Measurements from ENCODE around the gene EXPH5. TPM values are rescaled to one million over a fixed set of nuclear protein-coding genes. Genes with fewer than 3 reads are reported as not detected.
A peak's percentile ranks its signal among the peaks of the same experiment; 100 is the strongest.

The EXPH5 gene
- total RNA-seq, 2 experiments from 2014 or later: 1.9 to 2.1 TPM

- Mint-ChIP-seq H3K27me3 (ENCODE audit: low read depth) (peaks cover 14% of the 10 kb centered on the region), H3K4me3 (no peak overlapping the region), H3K9me3 (ENCODE audit: insufficient read depth) (no peaks in the 10 kb centered on the region), H3K27ac (no peak overlapping the region), H3K36me3 (ENCODE audit: low read depth) (no peaks in the 10 kb centered on the region), H3K4me1 (ENCODE audit: low read depth) (no peaks in the 10 kb centered on the region)
- no peak for DNase-seq
- ChIA-PET CTCF (no interaction called here), POLR2A (no interaction called here)
- ATAC-seq: no peak
Observed at GRCh38 chr11:108580645-108581044, 12.9 kb downstream of the EXPH5 start.

- DNase-seq (no peak), ATAC-seq (no peak)
- no peaks in the 10 kb centered on the region for H3K9me3 Mint-ChIP-seq (ENCODE audit: insufficient read depth)
- H3K27ac Mint-ChIP-seq: no peak overlapping the region
- CTCF ChIA-PET: no interaction called here
- H3K36me3 Mint-ChIP-seq (ENCODE audit: low read depth): no peaks in the 10 kb centered on the region
- H3K4me1 Mint-ChIP-seq (ENCODE audit: low read depth): no peaks in the 10 kb centered on the region
- peaks cover 14% of the 10 kb centered on the region for H3K27me3 Mint-ChIP-seq (ENCODE audit: low read depth)
- H3K4me3 Mint-ChIP-seq: no peak overlapping the region
- POLR2A ChIA-PET: interaction anchor here (0.6 kb wide), 1 partner anchor 16 kb away, joined by 4 read pairs; no protein-coding TSS in a partner anchor
Observed at GRCh38 chr11:108580043-108580442, 13.5 kb downstream of the EXPH5 start.

- no peak for ATAC-seq
- POLR2A ChIA-PET: no interaction called here
Observed at GRCh38 chr11:108576523-108576922, 17.0 kb downstream of the EXPH5 start.

GRCh38 chr11:108574675-108575074, 18.9 kb downstream of the EXPH5 start:
- Mint-ChIP-seq H3K36me3 (ENCODE audit: low read depth) (no peaks in the 10 kb centered on the region), H3K27me3 (ENCODE audit: low read depth) (peaks cover 8% of the 10 kb centered on the region), H3K9me3 (ENCODE audit: insufficient read depth) (no peaks in the 10 kb centered on the region), H3K4me3 (no peak overlapping the region), H3K4me1 (ENCODE audit: low read depth) (peaks cover 3% of the 10 kb centered on the region), H3K27ac (no peak overlapping the region)
- ChIA-PET CTCF (no interaction called here), POLR2A (no interaction called here)
- ATAC-seq (no peak), DNase-seq (no peak)

More at GRCh38 chr11:108576523-108576922, 17.0 kb downstream of the EXPH5 start:
- H3K36me3 Mint-ChIP-seq (ENCODE audit: low read depth): no peaks in the 10 kb centered on the region
- peaks cover 14% of the 10 kb centered on the region for H3K27me3 Mint-ChIP-seq (ENCODE audit: low read depth)
- H3K4me1 Mint-ChIP-seq (ENCODE audit: low read depth): peaks cover 3% of the 10 kb centered on the region
- no peak for DNase-seq
- H3K4me3 Mint-ChIP-seq: no peak overlapping the region
- H3K9me3 Mint-ChIP-seq (ENCODE audit: insufficient read depth): no peaks in the 10 kb centered on the region
- no peak overlapping the region for H3K27ac Mint-ChIP-seq
- CTCF ChIA-PET: interaction anchor here (1.0 kb wide), 1 partner anchor 9 kb away, joined by 3 read pairs; no protein-coding TSS in a partner anchor

GRCh38 chr11:108571001-108571400, 22.6 kb downstream of the EXPH5 start:
- DNase-seq: no peak
- Mint-ChIP-seq H3K27me3 (ENCODE audit: low read depth) (no peaks in the 10 kb centered on the region), H3K4me3 (no peak overlapping the region)

GRCh38 chr11:108569896-108570295, 23.7 kb downstream of the EXPH5 start:
- no peaks in the 10 kb centered on the region for H3K27me3 Mint-ChIP-seq (ENCODE audit: low read depth)
- POLR2A ChIA-PET: no interaction called here
- H3K36me3 Mint-ChIP-seq (ENCODE audit: low read depth): no peaks in the 10 kb centered on the region
- H3K4me1 Mint-ChIP-seq (ENCODE audit: low read depth): peaks cover 3% of the 10 kb centered on the region
- ATAC-seq: no peak
- no peak overlapping the region for H3K27ac Mint-ChIP-seq
- H3K9me3 Mint-ChIP-seq (ENCODE audit: insufficient read depth): no peaks in the 10 kb centered on the region
- no peak overlapping the region for H3K4me3 Mint-ChIP-seq
- CTCF ChIA-PET: no interaction called here
- no peak for DNase-seq

More at GRCh38 chr11:108571001-108571400, 22.6 kb downstream of the EXPH5 start:
- no peak for ATAC-seq
- Mint-ChIP-seq H3K4me1 (ENCODE audit: low read depth) (peaks cover 3% of the 10 kb centered on the region), H3K27ac (no peak overlapping the region), H3K36me3 (ENCODE audit: low read depth) (no peaks in the 10 kb centered on the region), H3K9me3 (ENCODE audit: insufficient read depth) (no peaks in the 10 kb centered on the region)
- POLR2A ChIA-PET: no interaction called here
- CTCF ChIA-PET: no interaction called here

GRCh38 chr11:108568195-108568858, 25.2 kb downstream of the EXPH5 start:
- no peak for DNase-seq
- no peaks in the 10 kb centered on the region for H3K36me3 Mint-ChIP-seq (ENCODE audit: low read depth)
- POLR2A ChIA-PET: no interaction called here
- no peak overlapping the region for H3K27ac Mint-ChIP-seq
- H3K27me3 Mint-ChIP-seq (ENCODE audit: low read depth): no peaks in the 10 kb centered on the region
- peaks cover 3% of the 10 kb centered on the region for H3K4me1 Mint-ChIP-seq (ENCODE audit: low read depth)
- ATAC-seq: no peak
- H3K9me3 Mint-ChIP-seq (ENCODE audit: insufficient read depth): no peaks in the 10 kb centered on the region
- CTCF ChIA-PET: interaction anchor here (1.3 kb wide), 1 partner anchor 8 kb away, joined by 3 read pairs; no protein-coding TSS in a partner anchor
- H3K4me3 Mint-ChIP-seq: no peak overlapping the region

GRCh38 chr11:108565653-108566052, 27.9 kb downstream of the EXPH5 start:
- no peak for ATAC-seq
- ChIA-PET POLR2A (interaction anchor here (0.7 kb wide), 1 partner anchor 473 kb away, joined by 3 read pairs; no protein-coding TSS in a partner anchor), CTCF (no interaction called here)
- no peaks in the 10 kb centered on the region for H3K4me1 Mint-ChIP-seq (ENCODE audit: low read depth)
- DNase-seq: no peak
- H3K4me3 Mint-ChIP-seq: no peak overlapping the region
- no peak overlapping the region for H3K27ac Mint-ChIP-seq
- no peaks in the 10 kb centered on the region for H3K9me3 Mint-ChIP-seq (ENCODE audit: insufficient read depth)
- no peaks in the 10 kb centered on the region for H3K36me3 Mint-ChIP-seq (ENCODE audit: low read depth)
- H3K27me3 Mint-ChIP-seq (ENCODE audit: low read depth): no peaks in the 10 kb centered on the region

- H3K9me3 Mint-ChIP-seq (ENCODE audit: insufficient read depth): no peaks in the 10 kb centered on the region
- DNase-seq (no peak), ATAC-seq (no peak)
- H3K36me3 Mint-ChIP-seq (ENCODE audit: low read depth): no peaks in the 10 kb centered on the region
- H3K27ac Mint-ChIP-seq: no peak overlapping the region
- H3K4me3 Mint-ChIP-seq: no peak overlapping the region
- ChIA-PET POLR2A (no interaction called here), CTCF (no interaction called here)
- peaks cover 17% of the 10 kb centered on the region for H3K4me1 Mint-ChIP-seq (ENCODE audit: low read depth)
- no peaks in the 10 kb centered on the region for H3K27me3 Mint-ChIP-seq (ENCODE audit: low read depth)
Observed at GRCh38 chr11:108562746-108563581, 30.6 kb downstream of the EXPH5 start.

GRCh38 chr11:108561535-108561991, 32.0 kb downstream of the EXPH5 start:
- ATAC-seq (no peak), DNase-seq (no peak)
- Mint-ChIP-seq H3K4me3 (no peak overlapping the region), H3K36me3 (ENCODE audit: low read depth) (no peaks in the 10 kb centered on the region), H3K27ac (no peak overlapping the region), H3K4me1 (ENCODE audit: low read depth) (peaks cover 17% of the 10 kb centered on the region), H3K27me3 (ENCODE audit: low read depth) (no peaks in the 10 kb centered on the region), H3K9me3 (ENCODE audit: insufficient read depth) (no peaks in the 10 kb centered on the region)
- ChIA-PET CTCF (no interaction called here), POLR2A (no interaction called here)

- no peaks in the 10 kb centered on the region for H3K9me3 Mint-ChIP-seq (ENCODE audit: insufficient read depth)
- H3K27ac Mint-ChIP-seq: no peak overlapping the region
- H3K36me3 Mint-ChIP-seq (ENCODE audit: low read depth): no peaks in the 10 kb centered on the region
- DNase-seq (no peak), ATAC-seq (no peak)
- H3K4me3 Mint-ChIP-seq: no peak overlapping the region
- POLR2A ChIA-PET: no interaction called here
- CTCF ChIA-PET: no interaction called here
- no peaks in the 10 kb centered on the region for H3K27me3 Mint-ChIP-seq (ENCODE audit: low read depth)
- peaks cover 17% of the 10 kb centered on the region for H3K4me1 Mint-ChIP-seq (ENCODE audit: low read depth)
Observed at GRCh38 chr11:108559904-108560303, 33.7 kb downstream of the EXPH5 start.

GRCh38 chr11:108559340-108559739, 34.2 kb downstream of the EXPH5 start:
- H3K27me3 Mint-ChIP-seq (ENCODE audit: low read depth): no peaks in the 10 kb centered on the region
- POLR2A ChIA-PET: no interaction called here
- no peaks in the 10 kb centered on the region for H3K36me3 Mint-ChIP-seq (ENCODE audit: low read depth)
- H3K4me1 Mint-ChIP-seq (ENCODE audit: low read depth): peaks cover 17% of the 10 kb centered on the region
- H3K9me3 Mint-ChIP-seq (ENCODE audit: insufficient read depth): no peaks in the 10 kb centered on the region
- DNase-seq: no peak
- no peak overlapping the region for H3K4me3 Mint-ChIP-seq
- no peak overlapping the region for H3K27ac Mint-ChIP-seq
- peak; percentile 44 for ATAC-seq
- CTCF ChIA-PET: no interaction called here

Data from activated CD8-positive, alpha-beta T cell treated with anti-CD3 and anti-CD28 coated beads, Interleukin-2, amount 10 ng/mL, durations not matched to agents 7 days and 5 days (primary cell).